ENCODE results near the gene SLC25A39. TPM values are rescaled to one million over a fixed set of nuclear protein-coding genes. Genes with fewer than 3 reads are reported as not detected.

The SLC25A39 gene
- total and polyA plus RNA-seq, 2 of the 13 experiments (the other 11 are each of a cell fraction or from before 2014, with no cell fraction given), result 144 to 151 TPM

DNA sequence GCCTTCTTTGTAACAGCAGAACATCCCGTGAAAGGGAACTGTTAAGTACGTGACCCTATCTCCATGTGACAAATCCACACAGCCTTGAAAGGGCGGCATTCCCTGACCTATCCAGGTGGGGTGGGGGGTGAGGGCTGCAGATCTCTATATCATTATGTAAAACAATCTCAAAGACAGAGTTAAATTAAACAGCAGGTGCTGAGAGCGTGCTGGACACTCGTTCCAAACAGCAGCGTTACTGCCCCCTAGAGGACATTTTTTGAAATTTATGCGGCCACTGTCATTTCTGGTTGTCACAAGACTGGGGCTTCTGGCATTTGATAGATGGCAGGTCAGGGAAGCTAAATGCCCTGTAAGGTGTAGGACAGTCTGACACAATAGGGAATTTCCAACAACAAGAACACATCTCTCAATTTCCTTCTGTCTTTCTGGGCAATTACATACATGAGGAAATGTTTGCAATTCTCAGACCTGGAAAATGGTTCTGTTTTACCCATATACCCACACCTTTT is 6.7 kb upstream of the SLC25A39 start (continued):
- no peak for TF ChIP-seq PHF8 (CRISPR knock-in tag; IDR thresholded peaks at IDR 0.05)
- TF ChIP-seq ZNF674 (CRISPR knock-in tag; IDR thresholded peaks at IDR 0.05; ENCODE audit: low read depth), result no peak
- TF ChIP-seq, protein P1, sequence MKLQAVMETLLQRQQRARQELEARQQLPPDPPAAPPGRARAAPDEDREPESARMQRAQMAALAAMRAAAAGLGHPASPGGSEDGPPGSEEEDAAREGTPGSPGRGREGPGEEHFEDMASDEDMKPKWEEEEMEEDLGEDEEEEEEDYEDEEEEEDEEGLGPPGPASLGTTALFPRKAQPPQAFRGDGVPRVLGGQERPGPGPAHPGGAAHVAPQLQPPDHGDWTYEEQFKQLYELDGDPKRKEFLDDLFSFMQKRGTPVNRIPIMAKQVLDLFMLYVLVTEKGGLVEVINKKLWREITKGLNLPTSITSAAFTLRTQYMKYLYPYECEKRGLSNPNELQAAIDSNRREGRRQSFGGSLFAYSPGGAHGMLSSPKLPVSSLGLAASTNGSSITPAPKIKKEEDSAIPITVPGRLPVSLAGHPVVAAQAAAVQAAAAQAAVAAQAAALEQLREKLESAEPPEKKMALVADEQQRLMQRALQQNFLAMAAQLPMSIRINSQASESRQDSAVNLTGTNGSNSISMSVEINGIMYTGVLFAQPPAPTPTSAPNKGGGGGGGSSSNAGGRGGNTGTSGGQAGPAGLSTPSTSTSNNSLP (IDR thresholded peaks at IDR 0.05; ENCODE audit: low read depth, low read length), result no peak
- TF ChIP-seq ZBTB25 (CRISPR knock-in tag; IDR thresholded peaks at IDR 0.05), result 0 out of 2 replicates have a peak, but pooled peaks have one; percentile 39
- no peak for TF ChIP-seq MAFK (conservative IDR thresholded peaks at IDR 0.05 in 1 of 2, IDR thresholded peaks at IDR 0.05 in 1 of 2; ENCODE audit: low read length in 2 of 2)
- TF ChIP-seq ZNF354B (CRISPR knock-in tag; IDR thresholded peaks at IDR 0.05), result no peak
- no peak for TF ChIP-seq POLR2AphosphoS2 (IDR thresholded peaks at IDR 0.05; ENCODE audit: low read depth, low read length)
- no peak for TF ChIP-seq MED1 (CRISPR knock-in tag; IDR thresholded peaks at IDR 0.05)
- no peak for TF ChIP-seq ZNF160 (CRISPR knock-in tag; IDR thresholded peaks at IDR 0.05)
- TF ChIP-seq, protein P2, sequence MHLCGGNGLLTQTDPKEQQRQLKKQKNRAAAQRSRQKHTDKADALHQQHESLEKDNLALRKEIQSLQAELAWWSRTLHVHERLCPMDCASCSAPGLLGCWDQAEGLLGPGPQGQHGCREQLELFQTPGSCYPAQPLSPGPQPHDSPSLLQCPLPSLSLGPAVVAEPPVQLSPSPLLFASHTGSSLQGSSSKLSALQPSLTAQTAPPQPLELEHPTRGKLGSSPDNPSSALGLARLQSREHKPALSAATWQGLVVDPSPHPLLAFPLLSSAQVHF (CRISPR knock-in tag; IDR thresholded peaks at IDR 0.05), result no peak
- 0 out of 2 replicates have a peak, but pooled peaks have one; percentile 48 for TF ChIP-seq SP140L (CRISPR knock-in tag; IDR thresholded peaks at IDR 0.05; ENCODE audit: borderline replicate concordance)
- TF ChIP-seq ZZZ3 (CRISPR knock-in tag; IDR thresholded peaks at IDR 0.05; ENCODE audit: borderline replicate concordance), result no peak
- no peak for TF ChIP-seq SAFB2 (CRISPR knock-in tag; IDR thresholded peaks at IDR 0.05; ENCODE audit: borderline replicate concordance, low read depth)
- TF ChIP-seq ZNF230 (CRISPR knock-in tag; IDR thresholded peaks at IDR 0.05), result no peak
- TF ChIP-seq ZBTB26 (CRISPR knock-in tag; IDR thresholded peaks at IDR 0.05; ENCODE audit: borderline replicate concordance), result no peak
- no peak for TF ChIP-seq SOX13 (IDR thresholded peaks at IDR 0.05)
- no peak for TF ChIP-seq SOX13 (CRISPR knock-in tag; conservative IDR thresholded peaks at IDR 0.05 in 1 of 2, IDR thresholded peaks at IDR 0.05 in 1 of 2)
- TF ChIP-seq ZNF263 (CRISPR knock-in tag; IDR thresholded peaks at IDR 0.05), result no peak
- TF ChIP-seq PBX2 (CRISPR knock-in tag; IDR thresholded peaks at IDR 0.05), result 0 out of 2 replicates have a peak, but pooled peaks have one; percentile 10
- TF ChIP-seq, protein P3, sequence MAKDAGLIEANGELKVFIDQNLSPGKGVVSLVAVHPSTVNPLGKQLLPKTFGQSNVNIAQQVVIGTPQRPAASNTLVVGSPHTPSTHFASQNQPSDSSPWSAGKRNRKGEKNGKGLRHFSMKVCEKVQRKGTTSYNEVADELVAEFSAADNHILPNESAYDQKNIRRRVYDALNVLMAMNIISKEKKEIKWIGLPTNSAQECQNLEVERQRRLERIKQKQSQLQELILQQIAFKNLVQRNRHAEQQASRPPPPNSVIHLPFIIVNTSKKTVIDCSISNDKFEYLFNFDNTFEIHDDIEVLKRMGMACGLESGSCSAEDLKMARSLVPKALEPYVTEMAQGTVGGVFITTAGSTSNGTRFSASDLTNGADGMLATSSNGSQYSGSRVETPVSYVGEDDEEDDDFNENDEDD (CRISPR knock-in tag; IDR thresholded peaks at IDR 0.05; ENCODE audit: borderline replicate concordance), result no peak
- TF ChIP-seq ZFP82 (CRISPR knock-in tag; IDR thresholded peaks at IDR 0.05; ENCODE audit: borderline replicate concordance), result no peak
- TF ChIP-seq ONECUT2 (CRISPR knock-in tag; IDR thresholded peaks at IDR 0.05), result no peak
